ENCODE results near the gene TMEM94.
"Not testable (repeated sequence)": the region's sequence is repeated elsewhere in the genome, so short reads cannot be mapped to it uniquely, and the experiment has no call there.

TMEM94 gene

GRCh38 chr17:75473246-75473645 is 16.8 kb downstream of the TMEM94 start:
- no peak for DNase-seq (ENCODE audit: low read depth in 1 of 2, low spot score in 1 of 2)
- TF ChIP-seq JUND (IDR thresholded peaks at IDR 0.05; ENCODE audit: low read depth), result no peak
- in situ Hi-C loops (cut with HindIII; ENCODE audit: low pct_unique_long_range_greater_than_20kb, low sequenced_read_pairs), result no loop called here

DNA sequence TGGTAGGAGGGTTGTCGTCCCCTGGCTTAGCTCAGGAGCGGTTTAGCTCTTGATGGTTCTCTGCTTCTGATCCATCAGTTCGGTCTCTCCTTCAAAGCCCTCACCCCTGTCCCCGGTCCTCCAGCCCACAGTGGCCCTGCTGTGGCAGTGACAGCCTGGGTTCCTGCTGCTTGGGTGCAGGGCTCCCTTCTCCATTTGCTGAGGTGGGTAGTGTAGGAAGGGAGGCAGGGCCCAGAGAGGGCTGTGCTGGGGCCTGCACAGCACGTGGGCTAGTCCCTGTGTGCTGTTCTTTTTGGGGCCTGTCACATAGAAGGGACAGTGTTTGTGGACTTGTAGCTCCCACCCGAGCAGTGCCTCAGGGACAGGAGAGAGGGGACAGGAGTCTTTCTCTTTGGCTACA is 18.3 kb downstream of the TMEM94 start:
- in situ Hi-C loops (cut with HindIII; ENCODE audit: low pct_unique_long_range_greater_than_20kb, low sequenced_read_pairs), result no loop called here
- TF ChIP-seq JUND (IDR thresholded peaks at IDR 0.05; ENCODE audit: low read depth), result no peak
- DNase-seq (ENCODE audit: low read depth in 1 of 2, low spot score in 1 of 2), result no peak

DNA sequence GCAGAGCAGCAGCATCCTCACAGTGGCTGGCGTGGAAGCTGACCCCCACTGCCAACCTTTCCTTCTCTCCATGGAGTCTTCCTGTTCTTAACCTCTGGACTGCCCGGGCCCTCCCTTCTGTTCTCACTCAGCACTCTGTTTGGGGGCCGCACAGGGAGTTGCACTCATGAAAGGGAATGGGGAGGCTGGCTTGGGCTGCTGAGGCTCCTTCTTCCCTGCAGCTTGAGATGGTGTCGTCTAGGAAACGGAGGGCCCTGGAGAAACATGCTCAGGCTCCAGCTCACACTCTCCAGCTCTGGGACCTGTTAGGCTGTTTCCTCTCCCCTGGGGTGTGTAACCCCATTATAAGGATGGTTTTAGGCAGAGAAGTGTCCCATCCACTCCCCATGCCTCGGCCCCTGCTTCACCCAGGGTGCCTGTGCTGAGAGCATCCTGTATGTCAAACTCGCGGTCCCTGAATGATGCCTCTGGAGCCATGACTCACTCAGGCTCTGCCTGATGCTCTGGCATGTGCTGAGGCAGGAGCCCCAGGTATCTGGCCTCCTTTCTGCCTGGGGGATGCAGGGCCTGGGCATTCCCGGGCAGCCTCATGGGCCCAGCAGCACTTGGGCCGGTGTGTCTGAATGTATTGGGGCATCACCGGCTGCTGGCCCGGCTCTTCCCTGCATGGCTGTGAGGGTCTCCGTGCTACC is 18.9 kb downstream of the TMEM94 start:
- in situ Hi-C loops (cut with HindIII; ENCODE audit: low pct_unique_long_range_greater_than_20kb, low sequenced_read_pairs), result no loop called here
- no peak for DNase-seq (ENCODE audit: low read depth in 1 of 2, low spot score in 1 of 2)
- no peak for TF ChIP-seq JUND (IDR thresholded peaks at IDR 0.05; ENCODE audit: low read depth)

- TF ChIP-seq JUND (IDR thresholded peaks at IDR 0.05; ENCODE audit: low read depth), result no peak
- DNase-seq (ENCODE audit: low read depth in 1 of 2, low spot score in 1 of 2), result no peak
- in situ Hi-C loops (cut with HindIII; ENCODE audit: low pct_unique_long_range_greater_than_20kb, low sequenced_read_pairs), result no loop called here
Observed at GRCh38 chr17:75475851-75476250, 19.4 kb downstream of the TMEM94 start.

GRCh38 chr17:75476271-75476671 is 19.8 kb downstream of the TMEM94 start:
- no peak for TF ChIP-seq JUND (IDR thresholded peaks at IDR 0.05; ENCODE audit: low read depth)

GRCh38 chr17:75476752-75477489 is 20.5 kb downstream of the TMEM94 start:
- in situ Hi-C loops (cut with HindIII; ENCODE audit: low pct_unique_long_range_greater_than_20kb, low sequenced_read_pairs), result no loop called here
- no peak for TF ChIP-seq JUND (IDR thresholded peaks at IDR 0.05; ENCODE audit: low read depth)
- no peak for DNase-seq (ENCODE audit: low read depth in 1 of 2, low spot score in 1 of 2)

More at GRCh38 chr17:75476271-75476671, 19.8 kb downstream of the TMEM94 start:
- in situ Hi-C loops (cut with HindIII; ENCODE audit: low pct_unique_long_range_greater_than_20kb, low sequenced_read_pairs), result no loop called here
- no peak for DNase-seq (ENCODE audit: low read depth in 1 of 2, low spot score in 1 of 2)

- DNase-seq (ENCODE audit: low read depth in 1 of 2, low spot score in 1 of 2); in situ Hi-C loops (cut with HindIII; ENCODE audit: low pct_unique_long_range_greater_than_20kb, low sequenced_read_pairs): not testable (repeated sequence)
Observed at GRCh38 chr17:75477490-75477862, 21.0 kb downstream of the TMEM94 start.

DNA sequence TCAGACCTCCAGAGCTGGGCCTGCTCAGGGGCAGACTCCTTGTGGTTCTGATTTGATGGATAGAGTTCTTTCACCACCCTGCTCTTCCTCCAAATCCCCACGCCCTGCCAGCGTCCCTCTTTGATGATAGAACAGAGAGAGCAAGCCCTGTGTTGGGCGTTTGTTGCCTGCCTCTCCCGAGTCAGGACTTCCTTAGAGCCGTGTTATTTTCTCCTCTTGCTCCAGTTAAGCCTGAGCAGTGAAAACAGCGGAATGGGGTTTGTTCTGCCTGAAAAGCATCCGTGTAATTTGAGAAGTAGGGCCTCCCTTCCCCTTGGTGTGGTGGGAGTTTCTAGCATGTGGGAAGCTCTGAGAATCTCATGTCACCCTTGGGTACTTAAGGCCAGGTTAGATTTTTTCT is 22.1 kb downstream of the TMEM94 start:
- no peak for DNase-seq (ENCODE audit: low read depth in 1 of 2, low spot score in 1 of 2)
- in situ Hi-C loops (cut with HindIII; ENCODE audit: low pct_unique_long_range_greater_than_20kb, low sequenced_read_pairs), result no loop called here
- no peak for TF ChIP-seq JUND (IDR thresholded peaks at IDR 0.05; ENCODE audit: low read depth)

- no peak for DNase-seq (ENCODE audit: low read depth in 1 of 2, low spot score in 1 of 2)
- no peak for TF ChIP-seq JUND (IDR thresholded peaks at IDR 0.05; ENCODE audit: low read depth)
- in situ Hi-C loops (cut with HindIII; ENCODE audit: low pct_unique_long_range_greater_than_20kb, low sequenced_read_pairs), result no loop called here
Observed at GRCh38 chr17:75480281-75480680, 23.8 kb downstream of the TMEM94 start.

GRCh38 chr17:75481194-75482068 is 25.0 kb downstream of the TMEM94 start:
- in situ Hi-C loops (cut with HindIII; ENCODE audit: low pct_unique_long_range_greater_than_20kb, low sequenced_read_pairs), result no loop called here
- no peak for TF ChIP-seq JUND (IDR thresholded peaks at IDR 0.05; ENCODE audit: low read depth)
- no peak for DNase-seq (ENCODE audit: low read depth in 1 of 2, low spot score in 1 of 2)

DNA sequence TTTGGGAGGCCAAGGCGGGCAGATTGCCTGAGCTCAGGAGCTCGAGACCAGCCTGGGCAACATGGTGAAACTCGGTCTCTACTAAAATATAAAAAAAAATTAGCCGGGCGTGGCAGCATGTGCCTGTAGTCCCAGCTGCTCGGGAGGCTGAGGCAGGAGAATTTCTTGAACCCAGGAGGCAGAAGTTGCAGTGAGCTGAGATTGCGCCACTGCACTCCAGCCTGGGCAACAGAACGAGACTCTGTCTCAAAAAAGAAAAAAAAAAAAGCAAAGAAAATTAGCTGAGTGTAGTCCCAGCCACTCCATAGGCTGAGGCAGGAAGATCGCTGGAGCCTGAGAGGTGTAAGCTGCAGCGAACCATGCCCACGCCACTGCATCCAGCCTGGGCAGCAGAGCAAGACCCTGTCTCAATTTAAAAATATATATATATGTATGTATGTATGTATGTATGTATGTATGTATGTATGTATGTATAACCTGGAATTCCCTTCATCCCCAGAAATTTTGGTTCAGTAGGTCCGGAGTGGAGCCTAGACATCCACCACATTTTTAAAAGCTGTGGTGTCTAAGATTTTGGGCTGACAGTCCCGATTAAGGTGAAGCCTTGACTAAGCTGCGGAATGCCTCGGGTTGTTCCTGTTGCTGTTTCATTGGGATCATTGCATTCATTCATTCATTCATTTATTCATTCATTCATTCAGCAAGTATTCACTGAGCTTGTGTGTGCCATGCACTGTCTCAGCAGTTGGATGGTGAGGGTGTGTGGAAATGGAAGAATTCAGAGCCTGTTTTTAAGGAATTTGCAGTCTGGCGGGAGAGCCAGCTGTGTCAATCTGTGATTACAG is 25.9 kb downstream of the TMEM94 start:
- in situ Hi-C loops (cut with HindIII; ENCODE audit: low pct_unique_long_range_greater_than_20kb, low sequenced_read_pairs), result no loop called here
- no peak for TF ChIP-seq JUND (IDR thresholded peaks at IDR 0.05; ENCODE audit: low read depth)
- no peak for DNase-seq (ENCODE audit: low read depth in 1 of 2, low spot score in 1 of 2)

- in situ Hi-C loops (cut with HindIII; ENCODE audit: low pct_unique_long_range_greater_than_20kb, low sequenced_read_pairs), result no loop called here
- DNase-seq (ENCODE audit: low read depth in 1 of 2, low spot score in 1 of 2), result no peak
- TF ChIP-seq JUND (IDR thresholded peaks at IDR 0.05; ENCODE audit: low read depth), result no peak
Observed at GRCh38 chr17:75485688-75486087, 29.3 kb downstream of the TMEM94 start.
